IMR-90 (cell line): ENCODE measurements around the gene PRKG2. TPM values are rescaled to one million over a fixed set of nuclear protein-coding genes. Genes with fewer than 3 reads are reported as not detected.

Source experiments
- ATAC-seq: fragments of 200-7000 bp; cut with Tn5 transposase; 2 replicates; pipeline ENCODE4 v1.9.1; 2020; ENCODE audit warnings: low read depth, mild to moderate bottlenecking, moderate library complexity
- Bru-seq: library from RNA; stranded (reverse); fragments of 400-500 nt; gene quantifications from one replicate; lab custom pipeline; 2021; lab: Mats Ljungman, UMichigan
- BruChase-seq, 2 experiments: library from RNA; stranded (reverse); fragments of 400-500 nt; gene quantifications; one replicate each; lab custom pipeline; 2021; lab: Mats Ljungman, UMichigan
- BruUV-seq: library from RNA; stranded (reverse); fragments of 400-500 nt; replicated peaks from 2 replicates; lab custom pipeline; 2021; lab: Mats Ljungman, UMichigan
- CTCF ChIA-PET: fragments of 300-600 bp; formaldehyde crosslinking; extraction: SDS; loops from one replicate; lab custom pipeline; 2021; ENCODE audit warnings: antibody characterized with exemption; lab: Yijun Ruan, JAX
- POLR2A ChIA-PET: fragments of 300-600 bp; sonication (Branson Sonifier 250); formaldehyde crosslinking; loops from one replicate; lab custom pipeline; 2022; ENCODE audit warnings: antibody characterized with exemption; ENCODE audit not compliant: unreplicated experiment; lab: Charles Lee
- DNase-seq: peaks from one replicate; pipeline ENCODE4 v3.0.0; 2013
- H2AFZ ChIP-seq: replicated peaks from 2 replicates; pipeline ENCODE3; 2013; ENCODE audit warnings: low read length, mild to moderate bottlenecking; ENCODE audit not compliant: poor library complexity
- H2AK5ac ChIP-seq: 2 replicates; pipeline ENCODE4 v1.6.1; 2013; ENCODE audit warnings: low read depth, low read length, inconsistent platforms
- H2AK9ac ChIP-seq: replicated peaks from 2 replicates; pipeline ENCODE3; 2013; ENCODE audit warnings: mild to moderate bottlenecking, low read depth, low read length, moderate library complexity; ENCODE audit not compliant: poor library complexity
- H2BK120ac ChIP-seq: 2 replicates; pipeline ENCODE4 v1.6.1; 2013; ENCODE audit warnings: low read depth, low read length, inconsistent platforms
- H2BK15ac ChIP-seq: 3 replicates; pipeline ENCODE4 v1.6.1; 2013; ENCODE audit warnings: low read depth, low read length, inconsistent platforms
- H2BK20ac ChIP-seq: 2 replicates; pipeline ENCODE4 v1.6.1; 2013; ENCODE audit warnings: low read depth, mild to moderate bottlenecking, inconsistent platforms, low read length, moderate library complexity
- H2BK5ac ChIP-seq: 2 replicates; pipeline ENCODE4 v1.6.1; 2013; ENCODE audit warnings: mild to moderate bottlenecking, low read depth, low read length, inconsistent platforms; ENCODE audit not compliant: poor library complexity, severe bottlenecking
- H3K14ac ChIP-seq: replicated peaks from 2 replicates; pipeline ENCODE4 v1.6.1; 2013; ENCODE audit warnings: low read depth, low read length, inconsistent platforms
- H3K18ac ChIP-seq: 2 replicates; pipeline ENCODE4 v1.6.1; 2013; ENCODE audit warnings: low read depth, low read length, control low read depth
- H3K23ac ChIP-seq: 2 replicates; pipeline ENCODE4 v1.6.1; 2013; ENCODE audit warnings: low read depth, low read length, inconsistent platforms
- H3K27ac ChIP-seq: 2 replicates; pipeline ENCODE4 v1.5.1; 2013; ENCODE audit warnings: mild to moderate bottlenecking, control low read depth, low read length; ENCODE audit not compliant: insufficient read depth
- H3K27me3 ChIP-seq: 2 replicates; pipeline ENCODE4 v1.6.1; 2013; ENCODE audit warnings: low read length; ENCODE audit not compliant: control insufficient read depth, insufficient read depth
- H3K36me3 ChIP-seq: 2 replicates; pipeline ENCODE4 v1.6.1; 2013; ENCODE audit warnings: low read length, mixed read lengths; ENCODE audit not compliant: control insufficient read depth, insufficient read depth
- H3K4ac ChIP-seq: 2 replicates; pipeline ENCODE4 v1.6.1; 2013; ENCODE audit warnings: low read depth, low read length, inconsistent platforms
- H3K4me1 ChIP-seq: 2 replicates; pipeline ENCODE4 v1.6.1; 2013; ENCODE audit warnings: low read length, mixed read lengths; ENCODE audit not compliant: control insufficient read depth, insufficient read depth
- H3K4me2 ChIP-seq: 2 replicates; pipeline ENCODE4 v1.6.1; 2013; ENCODE audit warnings: low read depth, mild to moderate bottlenecking, control low read depth, low read length, moderate library complexity
- H3K4me3 ChIP-seq: 2 replicates; pipeline ENCODE4 v1.5.1; 2013; ENCODE audit warnings: low read depth, mild to moderate bottlenecking, control low read depth, low read length, moderate library complexity; ENCODE audit not compliant: insufficient read depth
- H3K56ac ChIP-seq: 2 replicates; pipeline ENCODE4 v1.6.1; 2013; ENCODE audit warnings: low read length, inconsistent platforms; ENCODE audit not compliant: insufficient read depth; ENCODE audit errors: extremely low read depth
- H3K79me1 ChIP-seq, 2 experiments: 2 replicates each; pipeline ENCODE4 v1.6.1; 2013; ENCODE audit warnings: low read length in 2 of 2, inconsistent platforms in 1 of 2, low read depth in 1 of 2
- H3K9ac ChIP-seq: 2 replicates; pipeline ENCODE4 v1.6.1; 2013; ENCODE audit warnings: low read depth, low read length, control low read depth
- H3K9me1 ChIP-seq: 2 replicates; pipeline ENCODE4 v1.6.1; 2013; ENCODE audit warnings: low read length, inconsistent platforms; ENCODE audit not compliant: insufficient read depth
- H3K9me3 ChIP-seq: 2 replicates; pipeline ENCODE4 v1.6.1; 2013; ENCODE audit warnings: low read length; ENCODE audit not compliant: control insufficient read depth, insufficient read depth
- H4K20me1 ChIP-seq: 2 replicates; pipeline ENCODE4 v1.6.1; 2013; ENCODE audit warnings: low read length, inconsistent platforms; ENCODE audit not compliant: insufficient read depth
- H4K5ac ChIP-seq: 2 replicates; pipeline ENCODE4 v1.6.1; 2013; ENCODE audit warnings: mild to moderate bottlenecking, low read depth, low read length, control low read depth
- H4K8ac ChIP-seq, 2 experiments: 2 replicates each; pipeline ENCODE4 v1.6.1; 2013; ENCODE audit warnings: low read depth in 2 of 2, low read length in 2 of 2, control low read depth in 1 of 2, inconsistent platforms in 1 of 2
- H4K91ac ChIP-seq: 2 replicates; pipeline ENCODE4 v1.6.1; 2013; ENCODE audit warnings: low read depth, low read length, inconsistent platforms; ENCODE audit not compliant: insufficient read depth
- BHLHE40 ChIP-seq: fragments of 150-350 bp; IDR thresholded peaks from 2 replicates; pipeline ENCODE4 v1.6.1; 2016; ENCODE audit warnings: mild to moderate bottlenecking, low read depth, low read length
- CEBPB ChIP-seq: IDR thresholded peaks from 2 replicates; pipeline ENCODE4 v1.6.1; 2012; ENCODE audit warnings: low read depth, low read length, improper control_type of control experiment
- CTCF ChIP-seq: conservative IDR thresholded peaks from 2 replicates; pipeline ENCODE4 v1.5.1; 2012; ENCODE audit warnings: mild to moderate bottlenecking, low read depth, low read length, improper control_type of control experiment
- FOS ChIP-seq: fragments of 150-350 bp; IDR thresholded peaks from 2 replicates; pipeline ENCODE4 v1.6.1; 2016; ENCODE audit warnings: low read depth, low read length
- MAZ ChIP-seq: IDR thresholded peaks from 2 replicates; pipeline ENCODE4 v1.6.1; 2012; ENCODE audit warnings: low read depth, mild to moderate bottlenecking, low read length, improper control_type of control experiment, moderate library complexity, borderline replicate concordance
- MXI1 ChIP-seq: IDR thresholded peaks from 2 replicates; pipeline ENCODE4 v1.6.1; 2012; ENCODE audit warnings: low read depth, mild to moderate bottlenecking, low read length, moderate library complexity, borderline replicate concordance
- NFE2L2 ChIP-seq: fragments of 150-350 bp; IDR thresholded peaks from 2 replicates; pipeline ENCODE4 v1.6.1; 2016; ENCODE audit warnings: low read depth, mild to moderate bottlenecking, low read length
- POLR2A ChIP-seq: IDR thresholded peaks from 2 replicates; pipeline ENCODE4 v1.6.1; 2012; ENCODE audit warnings: mild to moderate bottlenecking, low read depth, low read length
- RAD21 ChIP-seq: IDR thresholded peaks from 2 replicates; pipeline ENCODE4 v1.6.1; 2012; ENCODE audit warnings: low read length, improper control_type of control experiment
- RCOR1 ChIP-seq: IDR thresholded peaks from 2 replicates; pipeline ENCODE4 v1.6.1; 2012; ENCODE audit warnings: mild to moderate bottlenecking, low read length, improper control_type of control experiment; ENCODE audit not compliant: insufficient replicate concordance
- RFX5 ChIP-seq: IDR thresholded peaks from 2 replicates; pipeline ENCODE4 v1.8.0; 2012; ENCODE audit warnings: low read depth, mild to moderate bottlenecking, low read length, moderate library complexity
- SMC3 ChIP-seq: fragments of 150-350 bp; IDR thresholded peaks from 2 replicates; pipeline ENCODE4 v1.6.1; 2016; ENCODE audit warnings: low read depth, mild to moderate bottlenecking, antibody characterized with exemption, low read length, moderate library complexity
- WGBS, 2 experiments: methylation state at CpG; one replicate each; pipeline versions ENCODE4 v1.1.5 to v1.1.7; 2013; ENCODE audit warnings: missing lambda C conversion rate in 2 of 2; ENCODE audit not compliant: insufficient read length in 1 of 2; ENCODE audit errors: extremely low coverage in 2 of 2; 5-methylcytosine and 5-hydroxymethylcytosine counted together
- dilution Hi-C: fragments of 300-500 bp; cut with HindIII; formaldehyde crosslinking; loops from one replicate; pipeline ENCODE4 v1.14.3; 2018; ENCODE audit warnings: low sequenced_read_pairs; ENCODE audit not compliant: unreplicated experiment
- in situ Hi-C: fragments of 300-500 bp; cut with MboI; formaldehyde crosslinking; loops from 3 replicates; pipeline ENCODE4 v1.14.3; 2019; ENCODE audit warnings: low sequenced_read_pairs, inconsistent platforms, mixed read lengths
- intact Hi-C: fragments of 100-400 bp; cut with micrococcal nuclease; formaldehyde crosslinking; loops from 2 replicates; pipeline ENCODE4 v1.10.0; 2022
- long read RNA-seq: library from polyadenylated mRNA; unstranded; transcript quantifications from one replicate; pipeline ENCODE4 v2.0.0, GENCODE V29; 2021; ENCODE audit not compliant: unreplicated experiment
- polyA plus RNA-seq, 3 experiments: library from polyadenylated mRNA; depleted of rRNA; stranded (reverse); fragments of >200 nt; gene quantifications; 2 replicates each; pipeline ENCODE4 v1.2.3, GENCODE V29; 2012; ENCODE audit warnings: low replicate concordance in 1 of 3
- total RNA-seq: library from RNA; depleted of rRNA; stranded (reverse); fragments of >200 nt; gene quantifications from 2 replicates; pipeline ENCODE4 v1.2.3, GENCODE V29; 2012; rRNA removed

PRKG2 gene
- total RNA-seq: 2.0 and 2.2 TPM in 2 replicates
- polyA plus RNA-seq (2012; rRNA removed): 0.27 and 0.44 TPM in 2 replicates
- polyA plus RNA-seq (2012; cell fraction: cytosol; rRNA removed): 0.12 and 0.24 TPM in 2 replicates
- 0.09 and 0.41 TPM in 2 replicates for polyA plus RNA-seq (2012; cell fraction: nucleus; rRNA removed; ENCODE audit: low replicate concordance)
- Bru-seq, nascent RNA: percentile 57 among the genes with signal in this experiment
- BruChase-seq, experiment 1, labeled RNA remaining after a 6-hour chase: percentile 47 among the genes with signal in this experiment
- percentile 47 among the genes with signal in this experiment for BruChase-seq, experiment 2, labeled RNA remaining after a 2-hour chase
- long read RNA-seq, full-length matches to known transcripts: 4 of 8 reads
- long read RNA-seq, partial matches to known transcripts: 0 of 8 reads
- long read RNA-seq, other reads (novel, unspliced or antisense): 4 of 8 reads

- dilution Hi-C loops: no loop called here
- Histone ChIP-seq H2AFZ (peak within 1 kb of the TSS; percentile 88), H3K4me2 (peak within 1 kb of the TSS; percentile 84), H3K18ac (peak within 1 kb of the TSS; percentile 33), H3K14ac (peak within 1 kb of the TSS; percentile 79), H3K27me3 (peaks cover 2% of the 10 kb centered on the region; the same call in 1 of the 2 replicates), H3K4me1 (peaks cover 2% of the 10 kb centered on the region; the same call in 1 of the 2 replicates), H2BK20ac (peak within 1 kb of the TSS; percentile 65), H4K20me1 (no peaks in the 10 kb centered on the region), H2BK120ac (peak within 1 kb of the TSS; percentile 88), H3K56ac (peak within 1 kb of the TSS; percentile 17; the same call in 1 of the 2 replicates), H3K23ac (peak within 1 kb of the TSS; percentile 91), H3K27ac (peak within 1 kb of the TSS; percentile 82), H2BK15ac (peak within 1 kb of the TSS; percentile 78; the same call in 2 of the 3 replicates), H3K4ac (peak within 1 kb of the TSS; percentile 80), H3K4me3 (peak within 1 kb of the TSS; percentile 64), H3K9me3 (no peaks in the 10 kb centered on the region), H3K9ac (peak within 1 kb of the TSS; percentile 86), H4K5ac (peak within 1 kb of the TSS; percentile 0; the same call in 1 of the 2 replicates), H2AK5ac (peak within 1 kb of the TSS; percentile 15; the same call in 1 of the 2 replicates), H2AK9ac (no peak within 1 kb of the TSS), H2BK5ac (no peak within 1 kb of the TSS), H4K8ac (peak within 1 kb of the TSS; percentile 64 to 67; a peak in 3 of 4 replicates), H3K36me3 (no peaks in the 10 kb centered on the region), H3K79me1 (no peaks in the 10 kb centered on the region), H4K91ac (peak within 1 kb of the TSS; percentile 75; the same call in 1 of the 2 replicates), H3K9me1 (no peaks in the 10 kb centered on the region)
- WGBS, 2 experiments: 3% methylated on average over 23 of the region's 75 CpGs; no CpG with 5 or more reads in 1 of the 2 experiments
- DNase-seq: no peak
- intact Hi-C loops: loop anchor here (5.0 kb wide), 2 partner anchors 42 to 143 kb away; no protein-coding TSS in a partner anchor
- ChIA-PET POLR2A (no interaction called here), CTCF (interaction anchor here (0.8 to 0.9 kb wide), 2 partner anchors 137 to 145 kb away, joined by 3 read pairs; no protein-coding TSS in a partner anchor)
- BruUV-seq: no TSS peak
- ATAC-seq: peak; percentile 76
- in situ Hi-C loops: no loop called here
- TF ChIP-seq SMC3 (no peak), NFE2L2 (no peak), RFX5 (no peak), BHLHE40 (no peak), FOS (no peak), CEBPB (no peak), CTCF (no peak), RAD21 (no peak), MXI1 (no peak), RCOR1 (no peak), MAZ (peak; percentile 32; the same call in 1 of the 2 replicates), POLR2A (no peak)
Measured at GRCh38 chr4:81214881-81215868, at the start of gene PRKG2. Gene PRKG2 (minus strand): TSS chr4:81215222. CDS start chr4:81205047, 10,175 bp downstream.
